ENCODE data around the gene PAK4.
"Not testable (repeated sequence)": the region's sequence is repeated elsewhere in the genome, so short reads cannot be mapped to it uniquely, and the experiment has no call there.

PAK4 gene

DNA sequence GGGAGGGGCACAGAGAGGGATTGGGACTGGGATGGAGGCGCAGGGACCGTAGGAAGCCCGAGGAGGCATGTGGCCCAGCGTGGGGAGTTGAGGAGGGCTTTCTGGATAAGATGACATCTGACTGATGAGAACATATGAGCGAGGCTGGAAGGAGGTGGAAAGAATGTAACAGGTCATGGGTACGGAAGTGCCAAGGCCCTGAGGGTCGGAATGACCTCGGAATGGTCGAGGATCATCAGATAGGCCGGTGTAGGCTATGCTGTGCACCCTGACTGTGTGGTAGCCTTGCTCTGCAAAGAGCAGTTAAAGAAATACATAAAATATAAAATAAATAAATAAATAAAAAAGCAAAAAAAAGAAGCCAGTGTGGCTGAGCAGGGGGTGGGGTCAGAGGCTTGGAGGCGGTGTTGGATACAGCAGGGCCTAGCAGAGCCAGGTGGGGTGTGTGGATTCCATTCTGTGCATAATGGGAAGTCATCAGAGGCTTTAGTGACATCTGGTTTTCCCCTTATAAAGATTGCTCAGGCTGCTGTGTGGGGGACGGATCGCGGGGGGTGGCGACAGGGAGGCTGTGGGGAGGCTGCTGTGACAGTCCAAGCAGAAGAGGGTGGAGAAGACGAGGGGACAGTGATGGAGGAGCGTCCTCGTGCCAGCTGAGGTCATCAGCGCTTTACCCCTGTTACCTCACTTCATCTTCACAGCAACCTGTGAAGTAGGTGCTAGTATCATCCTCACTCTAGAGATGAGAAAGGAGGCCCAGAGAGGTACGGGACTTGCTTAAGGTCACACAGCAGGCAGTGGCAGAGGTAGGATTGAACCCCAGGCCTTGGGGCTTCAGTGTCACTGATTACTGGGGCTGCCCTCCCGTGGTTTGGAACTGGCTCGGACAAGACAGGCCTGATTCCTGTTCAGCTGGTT lies 5.0 kb downstream of the PAK4 start:
- DNase-seq: no peak

DNA sequence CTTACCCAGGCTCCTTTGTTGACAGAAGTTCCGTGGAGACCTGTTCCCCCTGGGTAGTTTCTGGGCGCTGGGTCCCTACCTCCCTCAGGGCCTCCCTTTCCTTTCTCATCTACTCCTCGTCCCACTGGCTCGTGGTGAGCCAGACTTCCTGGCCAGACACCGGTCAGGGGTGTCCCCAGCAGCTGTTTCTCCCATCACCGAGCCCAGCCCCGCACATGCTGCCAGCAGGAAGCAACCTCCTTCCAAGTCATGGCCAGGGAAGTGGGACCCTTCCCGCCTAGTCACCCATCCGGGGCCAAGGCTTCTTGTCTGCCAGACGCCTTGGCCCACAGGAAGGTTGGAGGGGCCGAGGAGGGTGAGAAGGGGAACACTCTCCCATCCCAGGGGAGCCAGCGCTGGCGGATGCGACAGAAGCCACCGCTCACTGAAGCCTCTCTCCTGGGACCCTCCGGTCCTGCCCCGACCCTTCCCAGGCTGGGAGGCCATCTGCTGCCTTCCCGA lies 5.7 kb downstream of the PAK4 start:
- no peak for DNase-seq

DNA sequence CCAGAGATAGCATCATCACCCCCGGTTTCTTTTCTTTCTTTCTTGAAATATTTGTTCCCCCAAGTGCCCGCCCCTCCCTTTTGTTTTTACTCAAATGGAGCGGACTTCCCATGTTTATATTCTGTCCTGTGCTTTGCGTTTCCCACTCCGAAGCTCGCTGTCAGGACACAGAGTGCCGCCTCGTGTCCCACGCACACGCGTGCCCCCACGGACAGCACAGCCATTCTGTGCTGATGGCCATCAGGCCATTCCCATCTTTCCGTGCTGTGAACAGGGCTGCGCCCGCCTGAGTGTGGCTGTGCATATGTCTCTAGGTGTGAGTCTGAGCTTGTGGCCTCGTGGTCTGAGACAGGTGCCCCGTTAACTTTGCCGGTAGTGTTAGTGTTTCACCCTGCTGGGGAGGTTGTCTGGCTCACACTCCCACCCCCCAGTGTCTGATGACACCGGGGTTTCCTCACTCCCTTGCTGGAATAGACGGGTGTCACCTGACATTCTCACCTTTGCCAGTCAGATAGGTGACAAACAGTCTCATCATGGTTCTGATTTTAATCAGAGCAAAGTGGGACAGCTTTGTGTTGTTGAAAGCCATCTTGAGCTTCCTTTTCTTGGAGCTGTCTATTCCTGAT lies 6.9 kb downstream of the PAK4 start:
- DNase-seq: no peak

GRCh38 chr19:39133431-39134270 lies 8.1 kb downstream of the PAK4 start:
- no peak for DNase-seq

- no peak for DNase-seq
These were observed 10.1 kb downstream of the PAK4 start for GRCh38 chr19:39135701-39136100.

GRCh38 chr19:39136225-39136940 lies 10.8 kb downstream of the PAK4 start:
- DNase-seq: no peak

DNA sequence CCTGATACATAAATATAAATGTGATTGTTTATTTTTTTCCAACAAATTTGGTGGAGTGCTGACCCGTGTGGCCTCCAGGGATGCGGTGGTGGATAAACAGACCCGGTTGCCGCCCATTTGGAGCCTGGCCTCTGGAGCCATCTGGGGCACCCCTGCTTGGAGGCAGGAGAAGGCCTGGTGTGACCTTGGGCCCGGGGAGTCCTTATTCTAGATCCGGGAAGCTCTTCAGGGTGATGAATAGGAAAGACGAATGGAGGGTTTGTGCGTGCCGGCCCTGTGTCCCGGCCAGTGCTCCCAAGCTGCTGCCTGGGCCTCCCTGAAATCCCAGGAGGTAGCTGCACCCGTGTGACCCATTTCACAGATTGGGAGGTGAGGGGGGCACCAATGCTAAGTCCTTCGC lies 11.5 kb downstream of the PAK4 start:
- no peak for DNase-seq

GRCh38 chr19:39138221-39139211 lies 12.9 kb downstream of the PAK4 start:
- DNase-seq: no peak

DNA sequence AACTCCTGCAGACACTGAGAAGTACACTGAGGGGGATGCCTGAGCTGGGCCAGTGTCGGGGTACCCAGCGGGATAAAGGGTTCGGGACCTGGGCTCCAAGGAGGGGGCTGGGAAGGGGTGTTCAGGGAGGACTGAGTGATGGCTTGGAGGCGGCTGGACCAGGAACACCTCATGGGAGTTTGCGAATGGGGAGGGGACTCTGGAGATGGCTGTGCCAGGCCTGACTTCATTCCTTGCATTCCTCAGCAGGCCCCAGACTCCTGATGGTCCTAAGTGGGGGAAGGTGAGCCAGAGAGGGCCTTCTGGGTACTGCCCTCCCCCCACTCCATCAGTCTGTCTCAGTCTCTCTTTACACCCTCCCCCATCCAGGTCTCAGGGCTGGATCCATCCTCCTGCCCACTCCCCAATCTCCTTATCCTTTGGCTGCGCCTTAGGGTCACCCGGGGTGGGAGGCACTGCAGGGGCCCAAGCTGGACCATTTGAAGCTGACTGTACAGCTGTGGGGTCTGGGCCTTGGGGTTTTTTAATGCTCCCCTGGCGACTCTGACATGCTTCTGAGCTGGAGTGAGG lies 13.8 kb downstream of the PAK4 start:
- DNase-seq: no peak

- no peak for DNase-seq
These were observed 14.4 kb downstream of the PAK4 start for GRCh38 chr19:39139971-39140453.

- DNase-seq: no peak
These were observed 15.0 kb downstream of the PAK4 start for GRCh38 chr19:39140594-39140993.

GRCh38 chr19:39141929-39142328 lies 16.3 kb downstream of the PAK4 start:
- no peak for DNase-seq

GRCh38 chr19:39142630-39143029 lies 17.0 kb downstream of the PAK4 start:
- no peak for DNase-seq

GRCh38 chr19:39143757-39144289 lies 18.2 kb downstream of the PAK4 start:
- DNase-seq: not testable (repeated sequence)

DNA sequence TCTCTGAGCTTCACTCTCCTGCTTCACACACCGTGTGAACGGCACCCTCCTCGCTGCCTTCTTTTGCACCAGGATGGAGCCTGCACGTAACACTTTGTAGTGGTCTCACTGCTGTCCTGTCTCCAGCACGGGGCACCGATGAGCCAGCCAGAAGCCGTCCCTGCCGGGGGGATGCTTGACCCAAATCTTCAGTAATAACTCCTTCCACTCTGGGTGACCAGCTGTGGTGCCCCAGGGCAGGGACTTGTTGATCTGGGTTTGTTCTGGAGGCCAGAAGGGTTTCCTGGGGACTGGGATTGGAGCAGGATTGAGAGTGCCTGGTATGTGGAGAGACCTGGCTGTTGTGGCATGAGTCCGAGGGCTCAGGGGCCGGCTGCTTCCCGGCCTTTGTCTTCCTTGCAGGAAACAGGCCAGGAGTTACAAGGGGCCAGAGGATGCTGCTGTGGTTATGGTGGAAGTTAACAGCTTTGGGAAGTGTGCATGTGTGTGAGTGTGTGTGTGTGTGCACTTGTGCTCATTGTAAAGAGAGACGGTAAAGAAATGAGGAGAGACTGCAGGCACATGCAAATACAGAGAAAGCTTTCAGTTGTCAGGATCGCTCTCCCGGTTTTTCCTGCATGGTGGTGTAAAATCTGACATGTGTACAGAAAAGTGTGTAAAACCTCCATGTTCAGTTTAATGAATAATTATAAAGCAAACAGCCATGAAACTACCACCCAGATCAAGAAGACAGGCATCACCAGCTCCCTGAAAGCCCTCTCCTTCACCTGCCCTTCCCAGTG lies 18.9 kb downstream of the PAK4 start:
- DNase-seq: no peak

GRCh38 chr19:39145180-39145953 lies 19.8 kb downstream of the PAK4 start:
- no peak for DNase-seq

GRCh38 chr19:39146091-39146490 lies 20.5 kb downstream of the PAK4 start:
- DNase-seq: no peak

DNA sequence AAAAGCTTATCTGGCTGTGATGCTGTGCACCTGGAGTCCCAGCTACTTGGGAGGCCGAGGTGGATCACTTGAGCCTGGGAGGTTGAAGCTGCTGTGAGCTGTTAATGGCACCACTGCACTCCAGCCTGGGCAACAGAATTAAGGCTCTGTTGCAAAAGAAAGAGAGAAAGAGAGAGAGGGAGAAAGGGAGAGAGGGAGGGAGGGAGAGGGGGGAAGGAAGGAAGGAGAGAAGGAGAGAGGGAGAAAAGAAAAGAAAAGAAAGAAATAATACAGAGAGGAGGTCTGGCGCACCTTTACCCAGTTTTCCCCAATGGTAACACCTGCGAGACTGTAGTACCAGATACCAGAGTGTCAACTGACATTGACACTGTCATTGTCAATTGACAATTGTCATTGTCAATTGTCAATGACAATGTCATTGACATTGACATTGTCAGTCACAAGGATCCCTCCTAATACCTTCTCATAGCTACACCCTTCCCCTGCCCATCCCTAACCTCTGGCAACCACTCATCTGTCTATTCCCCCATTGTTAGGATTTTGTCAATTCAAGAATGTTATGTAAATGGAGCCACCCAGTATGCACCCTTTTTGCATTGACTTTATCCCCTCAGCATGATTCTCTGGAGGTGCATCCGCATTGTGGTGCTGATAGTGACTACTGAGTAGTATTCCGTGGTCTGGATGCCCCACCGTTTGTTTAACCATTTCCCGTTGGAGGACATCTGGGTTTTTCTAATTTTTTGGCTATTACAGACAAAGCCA lies 21.3 kb downstream of the PAK4 start:
- no peak for DNase-seq
